K562 (cell line): ENCODE results near the gene SLC9B1. TPM values are rescaled to one million over a fixed set of nuclear protein-coding genes. Genes with fewer than 3 reads are reported as not detected.

Source experiments
- ATF1 ChIP-seq, 2 experiments: fragments of 450-650 bp in 1 of 2; IDR thresholded peaks; 2 replicates each; pipeline ENCODE4 v1.6.1; 2016; ENCODE audit warnings: missing compliant biosample characterization in 1 of 2, missing genetic modification characterization in 1 of 2
- BDP1 ChIP-seq: IDR thresholded peaks from 3 replicates; pipeline ENCODE4 v1.6.1; 2011; ENCODE audit not compliant: insufficient read length, insufficient read depth
- BRD4 ChIP-seq: fragments of 200-600 bp; sonication (generic); IDR thresholded peaks from 2 replicates; pipeline ENCODE4 v1.6.1; 2017; ENCODE audit warnings: inconsistent platforms
- CHD4 ChIP-seq: fragments of 200-600 bp; sonication (generic); IDR thresholded peaks from 3 replicates; pipeline ENCODE4 v1.6.1; 2012; ENCODE audit warnings: low read depth, mild to moderate bottlenecking, mixed read lengths, low read length, inconsistent platforms; ENCODE audit not compliant: insufficient read depth, insufficient replicate concordance, poor library complexity, severe bottlenecking
- MEIS2 ChIP-seq: fragments of 450-650 bp; IDR thresholded peaks from 2 replicates; pipeline ENCODE4 v1.6.1; 2014; ENCODE audit warnings: mild to moderate bottlenecking; ENCODE audit not compliant: partially characterized antibody
- MYC ChIP-seq, 2 experiments: fragments of 250-450 bp in 1 of 2; sonication (Bioruptor Pico) in 1 of 2; IDR thresholded peaks; 2 replicates each; pipeline versions ENCODE4 v1.5.1 to v1.6.1; 2012 to 2021; ENCODE audit warnings: low read depth in 2 of 2, borderline replicate concordance in 1 of 2, improper control_type of control experiment in 1 of 2, low read length in 1 of 2, mild to moderate bottlenecking in 1 of 2, moderate library complexity in 1 of 2
- NBN ChIP-seq: fragments of 450-650 bp; IDR thresholded peaks from 2 replicates; pipeline ENCODE4 v1.6.1; 2016; ENCODE audit warnings: low read depth, mild to moderate bottlenecking
- REST ChIP-seq, 2 experiments: fragments of 450-650 bp; formaldehyde crosslinking in 1 of 2; IDR thresholded peaks; 2 replicates each; pipeline versions ENCODE4 v1.4.0 to v1.6.1; 2014 to 2020; ENCODE audit warnings: mild to moderate bottlenecking in 2 of 2, borderline replicate concordance in 1 of 2, low read depth in 1 of 2
- SOX6 ChIP-seq: fragments of 450-650 bp; IDR thresholded peaks from 2 replicates; pipeline ENCODE4 v1.6.1; 2014; ENCODE audit warnings: mild to moderate bottlenecking
- TBP ChIP-seq: optimal IDR thresholded peaks from 2 replicates; pipeline ENCODE3; 2011; ENCODE audit warnings: low read depth, low read length, improper control_type of control experiment
- polyA plus RNA-seq, 8 experiments: library from polyadenylated mRNA; depleted of rRNA in 4 of 8; stranded (reverse) in 5 of 8; unstranded in 3 of 8; fragments of >200 nt; fragmentation: Nextera tagmentation in 2 of 8; fragmentation: Illumina TruSeq in 1 of 8; extraction: Ambion mirVana in 2 of 8; extraction: Trizol in 1 of 8; gene quantifications; 2 replicates each; pipeline versions ENCODE4 v1.2.1 to v1.2.3, GENCODE V29; 2011 to 2014; ENCODE audit warnings: inconsistent platforms in 1 of 8, missing spikeins in 1 of 8
- total RNA-seq, 7 experiments: library from RNA; depleted of rRNA in 6 of 7; stranded (reverse); fragments of >200 nt in 6 of 7; fragmentation: Illumina TruSeq in 2 of 7; extraction: Trizol in 2 of 7; gene quantifications; 2 replicates each; pipeline versions ENCODE4 v1.2.1 to v1.2.3, GENCODE V29; 2011 to 2021; ENCODE audit warnings: low replicate concordance in 1 of 7
- TF ChIP-seq, protein P1 (sequence below): fragments of 250-450 bp; sonication (Bioruptor Pico); IDR thresholded peaks from 2 replicates; pipeline ENCODE4 v1.5.0; 2021
- TF ChIP-seq, protein P2 (sequence below): fragments of 450-650 bp; IDR thresholded peaks from 2 replicates; pipeline ENCODE4 v1.6.1; 2018; ENCODE audit not compliant: partially characterized antibody

Gene SLC9B1
- total and polyA plus RNA-seq, 9 of the 15 experiments (the other 6 are each of a cell fraction or from before 2014, with no cell fraction given), result 0.21 to 1.3 (median 0.51) TPM

DNA sequence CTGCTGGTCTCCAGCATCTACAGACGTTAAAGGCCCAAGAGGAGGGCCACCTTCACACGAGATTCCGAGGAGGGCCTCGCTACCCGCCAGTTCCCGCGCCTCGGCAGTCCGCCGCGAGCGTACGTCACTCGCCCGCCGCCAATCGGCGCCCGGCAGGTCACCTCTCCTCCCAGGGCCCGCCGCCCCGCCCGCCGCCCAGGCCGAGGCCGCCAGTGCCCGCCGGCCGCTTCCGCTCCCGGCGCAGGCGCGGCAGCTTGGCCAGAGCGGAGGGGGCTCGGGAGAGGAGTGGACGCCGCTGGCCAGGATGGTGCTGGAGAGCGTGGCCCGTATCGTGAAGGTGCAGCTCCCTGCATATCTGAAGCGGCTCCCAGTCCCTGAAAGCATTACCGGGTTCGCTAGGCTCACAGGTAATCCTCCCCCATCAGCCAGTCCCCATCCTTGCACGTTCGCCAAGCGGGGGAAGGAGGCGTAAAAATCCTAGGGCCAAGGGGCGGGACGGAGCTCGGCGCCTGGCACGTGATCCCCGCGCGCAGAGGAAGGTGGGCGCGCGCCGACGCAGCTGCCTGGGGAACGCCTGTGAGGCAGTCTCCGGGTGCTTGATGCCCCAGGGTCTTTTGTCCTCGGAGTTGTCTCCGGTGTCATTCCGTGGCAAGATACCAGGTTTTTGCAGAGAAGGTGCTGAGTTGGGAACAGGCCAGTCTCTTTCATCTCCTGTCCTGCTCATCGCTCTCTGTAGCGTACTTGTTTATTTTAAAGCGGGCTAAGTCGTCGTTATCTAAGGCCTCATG, 150.5 kb downstream of the SLC9B1 start, which contains the start of gene CISD2 (continued):
- TF ChIP-seq, protein P1, sequence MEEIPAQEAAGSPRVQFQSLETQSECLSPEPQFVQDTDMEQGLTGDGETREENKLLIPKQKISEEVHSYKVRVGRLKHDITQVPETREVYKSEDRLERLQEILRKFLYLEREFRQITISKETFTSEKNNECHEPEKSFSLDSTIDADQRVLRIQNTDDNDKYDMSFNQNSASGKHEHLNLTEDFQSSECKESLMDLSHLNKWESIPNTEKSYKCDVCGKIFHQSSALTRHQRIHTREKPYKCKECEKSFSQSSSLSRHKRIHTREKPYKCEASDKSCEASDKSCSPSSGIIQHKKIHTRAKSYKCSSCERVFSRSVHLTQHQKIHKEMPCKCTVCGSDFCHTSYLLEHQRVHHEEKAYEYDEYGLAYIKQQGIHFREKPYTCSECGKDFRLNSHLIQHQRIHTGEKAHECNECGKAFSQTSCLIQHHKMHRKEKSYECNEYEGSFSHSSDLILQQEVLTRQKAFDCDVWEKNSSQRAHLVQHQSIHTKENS, result no peak
- no peak for TF ChIP-seq BDP1
- TF ChIP-seq CHD4, result peak; percentile 53
- TF ChIP-seq NBN, result peak; percentile 57; the same call in 1 of the 2 replicates
- TF ChIP-seq TBP, result peak; percentile 85
- peak; percentile 92 for TF ChIP-seq REST (IDR thresholded peaks at IDR 0.05; ENCODE audit: borderline replicate concordance)
- TF ChIP-seq REST (CRISPR knock-in tag; IDR thresholded peaks at IDR 0.05; ENCODE audit: low read depth), result 0 out of 2 replicates have a peak, but pooled peaks have one; percentile 36
- peak; percentile 42 for TF ChIP-seq MEIS2
- TF ChIP-seq, protein P2, sequence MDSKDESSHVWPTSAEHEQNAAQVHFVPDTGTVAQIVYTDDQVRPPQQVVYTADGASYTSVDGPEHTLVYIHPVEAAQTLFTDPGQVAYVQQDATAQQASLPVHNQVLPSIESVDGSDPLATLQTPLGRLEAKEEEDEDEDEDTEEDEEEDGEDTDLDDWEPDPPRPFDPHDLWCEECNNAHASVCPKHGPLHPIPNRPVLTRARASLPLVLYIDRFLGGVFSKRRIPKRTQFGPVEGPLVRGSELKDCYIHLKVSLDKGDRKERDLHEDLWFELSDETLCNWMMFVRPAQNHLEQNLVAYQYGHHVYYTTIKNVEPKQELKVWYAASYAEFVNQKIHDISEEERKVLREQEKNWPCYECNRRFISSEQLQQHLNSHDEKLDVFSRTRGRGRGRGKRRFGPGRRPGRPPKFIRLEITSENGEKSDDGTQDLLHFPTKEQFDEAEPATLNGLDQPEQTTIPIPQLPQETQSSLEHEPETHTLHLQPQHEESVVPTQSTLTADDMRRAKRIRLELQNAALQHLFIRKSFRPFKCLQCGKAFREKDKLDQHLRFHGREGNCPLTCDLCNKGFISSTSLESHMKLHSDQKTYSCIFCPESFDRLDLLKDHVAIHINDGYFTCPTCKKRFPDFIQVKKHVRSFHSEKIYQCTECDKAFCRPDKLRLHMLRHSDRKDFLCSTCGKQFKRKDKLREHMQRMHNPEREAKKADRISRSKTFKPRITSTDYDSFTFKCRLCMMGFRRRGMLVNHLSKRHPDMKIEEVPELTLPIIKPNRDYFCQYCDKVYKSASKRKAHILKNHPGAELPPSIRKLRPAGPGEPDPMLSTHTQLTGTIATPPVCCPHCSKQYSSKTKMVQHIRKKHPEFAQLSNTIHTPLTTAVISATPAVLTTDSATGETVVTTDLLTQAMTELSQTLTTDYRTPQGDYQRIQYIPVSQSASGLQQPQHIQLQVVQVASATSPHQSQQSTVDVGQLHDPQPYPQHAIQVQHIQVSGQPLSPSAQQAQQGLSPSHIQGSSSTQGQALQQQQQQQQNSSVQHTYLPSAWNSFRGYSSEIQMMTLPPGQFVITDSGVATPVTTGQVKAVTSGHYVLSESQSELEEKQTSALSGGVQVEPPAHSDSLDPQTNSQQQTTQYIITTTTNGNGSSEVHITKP, result peak; percentile 78
- peak; percentile 81 for TF ChIP-seq MYC (IDR thresholded peaks at IDR 0.05; ENCODE audit: low read depth, low read length)
- TF ChIP-seq MYC (CRISPR knock-in tag; IDR thresholded peaks at IDR 0.05; ENCODE audit: borderline replicate concordance, low read depth), result peak; percentile 68; the same call in 1 of the 2 replicates
- peak; percentile 57; the same call in 1 of the 2 replicates for TF ChIP-seq ATF1 (CRISPR knock-in tag; IDR thresholded peaks at IDR 0.05)
- TF ChIP-seq ATF1 (tag; IDR thresholded peaks at IDR 0.05), result peak; percentile 92
- TF ChIP-seq BRD4, result 0 out of 2 replicates have a peak, but pooled peaks have one; percentile 32
- peak; percentile 18; the same call in 1 of the 2 replicates for TF ChIP-seq SOX6
